ENCODE data around the gene SLC38A4.

SLC38A4 gene

DNA sequence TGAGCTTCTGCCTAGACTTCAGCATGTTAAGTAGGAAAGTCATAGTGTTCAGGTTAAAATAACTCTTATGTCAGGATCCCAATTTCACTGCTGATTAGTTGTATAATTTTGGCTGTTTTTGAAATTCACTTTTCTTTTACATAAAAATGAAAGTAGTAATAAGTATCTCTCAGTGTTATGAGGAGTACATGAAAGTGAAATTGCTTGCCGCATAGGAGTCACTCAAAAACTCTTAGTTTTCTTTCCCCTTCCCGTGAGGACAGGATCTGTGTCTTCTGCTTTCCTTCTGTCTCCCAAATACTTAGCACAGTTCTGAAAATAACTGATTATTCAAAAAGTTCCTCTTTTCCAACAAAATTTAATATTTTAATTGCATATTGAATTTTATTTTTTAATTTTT is 100.5 kb downstream of the SLC38A4 start:
- TF ChIP-seq, protein P1, sequence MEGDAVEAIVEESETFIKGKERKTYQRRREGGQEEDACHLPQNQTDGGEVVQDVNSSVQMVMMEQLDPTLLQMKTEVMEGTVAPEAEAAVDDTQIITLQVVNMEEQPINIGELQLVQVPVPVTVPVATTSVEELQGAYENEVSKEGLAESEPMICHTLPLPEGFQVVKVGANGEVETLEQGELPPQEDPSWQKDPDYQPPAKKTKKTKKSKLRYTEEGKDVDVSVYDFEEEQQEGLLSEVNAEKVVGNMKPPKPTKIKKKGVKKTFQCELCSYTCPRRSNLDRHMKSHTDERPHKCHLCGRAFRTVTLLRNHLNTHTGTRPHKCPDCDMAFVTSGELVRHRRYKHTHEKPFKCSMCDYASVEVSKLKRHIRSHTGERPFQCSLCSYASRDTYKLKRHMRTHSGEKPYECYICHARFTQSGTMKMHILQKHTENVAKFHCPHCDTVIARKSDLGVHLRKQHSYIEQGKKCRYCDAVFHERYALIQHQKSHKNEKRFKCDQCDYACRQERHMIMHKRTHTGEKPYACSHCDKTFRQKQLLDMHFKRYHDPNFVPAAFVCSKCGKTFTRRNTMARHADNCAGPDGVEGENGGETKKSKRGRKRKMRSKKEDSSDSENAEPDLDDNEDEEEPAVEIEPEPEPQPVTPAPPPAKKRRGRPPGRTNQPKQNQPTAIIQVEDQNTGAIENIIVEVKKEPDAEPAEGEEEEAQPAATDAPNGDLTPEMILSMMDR (IDR thresholded peaks at IDR 0.05; ENCODE audit: insufficient read depth, low read length, poor library complexity, severe bottlenecking): no peak
- no peak for TF ChIP-seq EZH2phosphoT487 (conservative IDR thresholded peaks at IDR 0.05; ENCODE audit: low read length)
- Histone ChIP-seq H3K27me3 (ENCODE audit: low read length) (no peaks in the 10 kb centered on the region), H3K9ac (ENCODE audit: low read length) (no peak overlapping the region), H2AFZ (ENCODE audit: low read depth, low read length, severe bottlenecking) (no peak overlapping the region), H3K36me3 (ENCODE audit: low read length) (no peaks in the 10 kb centered on the region), H3K4me2 (ENCODE audit: low read depth, low read length, poor library complexity, severe bottlenecking) (no peak overlapping the region), H4K20me1 (ENCODE audit: low read depth, low read length) (no peaks in the 10 kb centered on the region), H3K79me2 (ENCODE audit: insufficient read depth, low read length) (no peaks in the 10 kb centered on the region), H3K9me2 (replicated peaks; ENCODE audit: insufficient read depth, low read length) (no peaks in the 10 kb centered on the region), H3K27ac (ENCODE audit: low read depth, low read length) (no peak overlapping the region), H3K9me3 (ENCODE audit: insufficient read depth, low read length) (no peaks in the 10 kb centered on the region), H3F3A (ENCODE audit: insufficient read depth) (no peaks in the 10 kb centered on the region), H3K4me3 (ENCODE audit: insufficient read depth, low read length, poor library complexity, severe bottlenecking) (no peak overlapping the region)

DNA sequence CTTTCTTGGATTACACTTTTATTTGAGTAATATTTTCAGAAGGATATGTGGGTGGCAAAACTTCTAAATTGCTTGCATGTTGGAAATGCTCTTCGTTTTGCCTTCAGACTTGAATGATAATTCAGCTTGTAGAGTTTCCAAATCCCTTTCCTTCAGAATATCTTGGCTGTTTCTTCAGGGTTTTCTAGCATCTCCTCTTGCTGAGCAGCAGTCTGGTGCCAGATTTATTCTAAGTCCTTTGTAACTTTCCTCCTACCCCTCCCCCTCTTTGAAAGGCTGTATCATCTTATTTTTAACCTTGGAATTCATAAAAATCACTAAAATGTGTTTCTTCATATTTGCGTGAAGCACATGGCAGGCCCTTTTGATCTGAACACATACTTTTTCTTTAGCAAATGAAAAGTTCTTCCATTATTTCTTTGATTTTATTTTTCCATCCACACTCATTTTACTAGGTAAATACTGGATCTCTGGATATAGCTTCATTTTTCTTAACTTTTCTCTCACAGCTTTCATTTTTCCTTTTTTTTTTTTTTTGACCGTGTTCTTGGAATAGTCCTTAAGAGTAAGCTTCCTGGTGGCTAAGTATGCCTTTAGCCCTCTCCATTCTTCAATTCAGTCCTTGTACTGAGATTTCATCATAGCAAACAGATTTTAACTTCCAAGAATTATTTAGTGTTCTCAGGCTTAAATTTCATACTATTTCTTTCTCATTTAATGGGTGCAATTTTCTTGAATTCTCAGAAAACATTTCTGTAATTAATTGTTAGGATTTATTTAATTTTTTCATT is 102.0 kb downstream of the SLC38A4 start:
- Histone ChIP-seq H4K20me1 (ENCODE audit: low read depth, low read length) (no peaks in the 10 kb centered on the region), H3K9ac (ENCODE audit: low read length) (no peak overlapping the region), H3K4me3 (ENCODE audit: insufficient read depth, low read length, poor library complexity, severe bottlenecking) (no peak overlapping the region), H3K27ac (ENCODE audit: low read depth, low read length) (no peak overlapping the region), H3K9me3 (ENCODE audit: insufficient read depth, low read length) (no peaks in the 10 kb centered on the region), H3K27me3 (ENCODE audit: low read length) (no peaks in the 10 kb centered on the region), H3K9me2 (replicated peaks; ENCODE audit: insufficient read depth, low read length) (no peaks in the 10 kb centered on the region), H3K4me2 (ENCODE audit: low read depth, low read length, poor library complexity, severe bottlenecking) (no peak overlapping the region), H3K36me3 (ENCODE audit: low read length) (no peaks in the 10 kb centered on the region), H3F3A (ENCODE audit: insufficient read depth) (no peaks in the 10 kb centered on the region), H2AFZ (ENCODE audit: low read depth, low read length, severe bottlenecking) (no peak overlapping the region), H3K79me2 (ENCODE audit: insufficient read depth, low read length) (no peaks in the 10 kb centered on the region)
- TF ChIP-seq, protein P1 (IDR thresholded peaks at IDR 0.05; ENCODE audit: insufficient read depth, low read length, poor library complexity, severe bottlenecking): no peak
- no peak for TF ChIP-seq EZH2phosphoT487 (conservative IDR thresholded peaks at IDR 0.05; ENCODE audit: low read length)

DNA sequence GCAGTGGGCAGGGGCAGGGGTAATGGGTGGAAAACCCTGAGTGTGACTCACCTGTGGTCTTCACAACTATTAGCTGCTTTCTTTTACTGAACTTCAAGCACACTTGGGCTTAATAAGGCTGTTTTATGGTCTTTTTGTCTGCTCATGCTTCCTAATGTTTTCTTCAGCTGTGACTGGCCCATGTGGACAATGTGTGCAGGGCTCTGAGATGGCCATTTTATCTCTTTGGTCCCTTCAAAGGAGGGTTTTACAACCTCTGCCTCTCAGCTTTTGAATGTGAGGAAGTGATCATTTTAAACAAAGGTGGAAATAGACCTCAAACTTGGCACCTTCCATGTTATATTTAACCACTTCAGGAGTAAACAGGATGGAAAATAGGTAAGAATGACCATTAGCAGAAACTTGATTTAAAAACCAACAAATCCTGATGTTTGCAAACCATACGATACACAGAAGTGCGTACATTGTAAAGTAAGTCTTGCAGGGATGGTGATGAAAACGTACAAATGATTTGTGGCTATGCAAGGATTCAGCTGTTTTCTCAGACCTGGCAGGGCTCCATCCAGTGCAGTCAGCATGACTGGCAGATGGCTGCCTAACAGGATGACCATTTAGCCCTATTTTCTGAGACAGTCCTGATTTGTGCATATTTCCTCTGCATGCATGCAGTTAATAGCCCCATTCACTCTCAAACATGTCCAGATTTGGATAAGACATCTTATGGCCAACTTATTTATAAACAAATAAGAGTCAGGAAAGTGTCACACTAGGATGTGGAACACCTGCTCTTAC is 103.2 kb downstream of the SLC38A4 start:
- no peak overlapping the region for H2AFZ ChIP-seq (ENCODE audit: low read depth, low read length, severe bottlenecking)
- H3K79me2 ChIP-seq (ENCODE audit: insufficient read depth, low read length): no peaks in the 10 kb centered on the region
- no peak overlapping the region for H3K4me3 ChIP-seq (ENCODE audit: insufficient read depth, low read length, poor library complexity, severe bottlenecking)
- no peaks in the 10 kb centered on the region for H3K9me2 ChIP-seq (replicated peaks; ENCODE audit: insufficient read depth, low read length)
- H3K36me3 ChIP-seq (ENCODE audit: low read length): no peaks in the 10 kb centered on the region
- H3K9me3 ChIP-seq (ENCODE audit: insufficient read depth, low read length): no peaks in the 10 kb centered on the region
- H3F3A ChIP-seq (ENCODE audit: insufficient read depth): no peaks in the 10 kb centered on the region
- H3K27me3 ChIP-seq (ENCODE audit: low read length): no peaks in the 10 kb centered on the region
- H4K20me1 ChIP-seq (ENCODE audit: low read depth, low read length): no peaks in the 10 kb centered on the region
- TF ChIP-seq EZH2phosphoT487 (conservative IDR thresholded peaks at IDR 0.05; ENCODE audit: low read length): no peak
- TF ChIP-seq, protein P1 (IDR thresholded peaks at IDR 0.05; ENCODE audit: insufficient read depth, low read length, poor library complexity, severe bottlenecking): no peak
- H3K27ac ChIP-seq (ENCODE audit: low read depth, low read length): no peak overlapping the region
- H3K9ac ChIP-seq (ENCODE audit: low read length): no peak overlapping the region
- no peak overlapping the region for H3K4me2 ChIP-seq (ENCODE audit: low read depth, low read length, poor library complexity, severe bottlenecking)
